OCI-LY3 (cell line): ENCODE data around the gene KLHL21.

Experiments
- H2AFZ ChIP-seq: fragments of 200-600, 300-600 bp; shearing (Covaris generic); 2 replicates; pipeline ENCODE4 v1.6.0; 2014; ENCODE audit warnings: antibody characterized with exemption, low read depth, low read length
- H3K27ac ChIP-seq: fragments of 200-600, 300-600 bp; sonication (generic); 2 replicates; pipeline ENCODE4 v1.5.1; 2014; ENCODE audit warnings: mild to moderate bottlenecking, low read length, moderate library complexity, mixed read lengths
- H3K27me3 ChIP-seq: fragments of 200-600, 300-600 bp; sonication (generic); 2 replicates; pipeline ENCODE4 v1.6.1; 2014; ENCODE audit warnings: low read depth, low read length, mixed read lengths
- H3K36me3 ChIP-seq: fragments of 200-600, 300-600 bp; sonication (generic); replicated peaks from 2 replicates; pipeline ENCODE3; 2014; ENCODE audit warnings: low read depth, low read length, mixed read lengths
- H3K4me1 ChIP-seq: fragments of 300-600, 200-600 bp; sonication (generic); 2 replicates; pipeline ENCODE4 v1.6.1; 2014; ENCODE audit warnings: low read length, mixed read lengths
- H3K4me2 ChIP-seq: fragments of 200-600, 300-600 bp; sonication (generic); 2 replicates; pipeline ENCODE4 v1.6.1; 2014; ENCODE audit warnings: low read length, mixed read lengths
- H3K4me3 ChIP-seq: fragments of 300-600, 200-600 bp; sonication (generic); 2 replicates; pipeline ENCODE4 v1.5.1; 2014; ENCODE audit warnings: antibody characterized with exemption, mild to moderate bottlenecking, low read length, moderate library complexity
- H3K79me2 ChIP-seq: fragments of 300-600, 200-600 bp; shearing (Covaris generic); 2 replicates; pipeline ENCODE4 v1.6.1; 2014; ENCODE audit warnings: mild to moderate bottlenecking, low read length, mixed read lengths
- H3K9ac ChIP-seq: fragments of 300-600, 200-600 bp; shearing (Covaris generic); 2 replicates; pipeline ENCODE4 v1.6.0; 2014; ENCODE audit warnings: mild to moderate bottlenecking, low read length, moderate library complexity
- H3K9me3 ChIP-seq: fragments of 200-600, 300-600 bp; shearing (Covaris generic); 2 replicates; pipeline ENCODE4 v1.6.1; 2014; ENCODE audit warnings: low read length, mixed read lengths; ENCODE audit not compliant: insufficient read depth
- H4K20me1 ChIP-seq: fragments of 200-600, 300-600 bp; sonication (generic); 2 replicates; pipeline ENCODE4 v1.6.1; 2016; ENCODE audit warnings: low read length, mixed read lengths; ENCODE audit not compliant: insufficient read depth
- EZH2phosphoT487 ChIP-seq: fragments of 200-600 bp; shearing (Covaris generic); IDR thresholded peaks from 2 replicates; pipeline ENCODE4 v1.6.1; 2018; ENCODE audit warnings: antibody characterized with exemption, mixed run types, low read depth
- TF ChIP-seq, protein P1 (sequence below): fragments of 200-600, 300-600 bp; sonication (generic); IDR thresholded peaks from 2 replicates; pipeline ENCODE4 v1.5.1; 2014; ENCODE audit warnings: antibody characterized with exemption, low read length, low read depth

Gene KLHL21, protein sequence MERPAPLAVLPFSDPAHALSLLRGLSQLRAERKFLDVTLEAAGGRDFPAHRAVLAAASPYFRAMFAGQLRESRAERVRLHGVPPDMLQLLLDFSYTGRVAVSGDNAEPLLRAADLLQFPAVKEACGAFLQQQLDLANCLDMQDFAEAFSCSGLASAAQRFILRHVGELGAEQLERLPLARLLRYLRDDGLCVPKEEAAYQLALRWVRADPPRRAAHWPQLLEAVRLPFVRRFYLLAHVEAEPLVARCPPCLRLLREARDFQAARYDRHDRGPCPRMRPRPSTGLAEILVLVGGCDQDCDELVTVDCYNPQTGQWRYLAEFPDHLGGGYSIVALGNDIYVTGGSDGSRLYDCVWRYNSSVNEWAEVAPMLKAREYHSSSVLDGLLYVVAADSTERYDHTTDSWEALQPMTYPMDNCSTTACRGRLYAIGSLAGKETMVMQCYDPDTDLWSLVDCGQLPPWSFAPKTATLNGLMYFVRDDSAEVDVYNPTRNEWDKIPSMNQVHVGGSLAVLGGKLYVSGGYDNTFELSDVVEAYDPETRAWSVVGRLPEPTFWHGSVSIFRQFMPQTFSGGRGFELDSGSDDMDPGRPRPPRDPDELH

DNA sequence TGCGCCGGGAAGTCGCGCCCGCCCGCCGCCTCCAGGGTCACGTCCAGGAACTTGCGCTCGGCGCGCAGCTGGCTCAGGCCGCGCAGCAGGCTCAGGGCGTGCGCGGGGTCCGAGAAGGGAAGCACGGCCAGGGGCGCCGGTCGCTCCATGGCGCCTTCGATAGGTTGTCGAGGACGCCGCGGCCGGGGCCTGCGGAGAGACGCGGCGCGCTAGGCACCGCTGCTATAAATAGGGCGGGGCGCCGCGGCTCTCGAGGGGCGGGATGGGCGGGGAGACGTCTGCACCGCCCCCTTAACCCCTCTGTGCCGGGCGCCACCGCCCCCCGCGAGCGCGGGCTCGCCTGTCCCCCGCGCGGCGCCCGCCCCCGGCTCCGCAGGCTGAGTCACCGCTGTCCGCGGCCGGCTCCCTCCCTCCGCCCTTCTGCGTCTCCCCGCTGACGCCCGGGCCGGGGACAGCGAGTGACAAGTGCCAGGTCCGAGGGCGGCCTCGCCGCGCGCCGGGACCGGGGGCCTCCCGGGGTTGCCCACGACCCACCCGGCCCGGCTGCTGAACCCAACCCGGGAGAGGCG lies at the start of gene KLHL21:
Gene KLHL21, minus strand, starts transcription at position 201 of the 569 bp plus-strand sequence. Its CDS starts 52 bp downstream, at position 149.
- Histone ChIP-seq H2AFZ (peak within 1 kb of the TSS; percentile 91), H3K27me3 (no peaks in the 10 kb centered on the region), H3K79me2 (peaks cover 44% of the 10 kb centered on the region), H3K4me2 (peak within 1 kb of the TSS; percentile 99), H3K9ac (peak within 1 kb of the TSS; percentile 89), H3K27ac (peak within 1 kb of the TSS; percentile 98), H3K36me3 (peaks cover 9% of the 10 kb centered on the region), H3K9me3 (no peaks in the 10 kb centered on the region), H3K4me3 (peak within 1 kb of the TSS; percentile 90), H3K4me1 (peaks cover 25% of the 10 kb centered on the region), H4K20me1 (peaks cover 23% of the 10 kb centered on the region)
- TF ChIP-seq, protein P1, sequence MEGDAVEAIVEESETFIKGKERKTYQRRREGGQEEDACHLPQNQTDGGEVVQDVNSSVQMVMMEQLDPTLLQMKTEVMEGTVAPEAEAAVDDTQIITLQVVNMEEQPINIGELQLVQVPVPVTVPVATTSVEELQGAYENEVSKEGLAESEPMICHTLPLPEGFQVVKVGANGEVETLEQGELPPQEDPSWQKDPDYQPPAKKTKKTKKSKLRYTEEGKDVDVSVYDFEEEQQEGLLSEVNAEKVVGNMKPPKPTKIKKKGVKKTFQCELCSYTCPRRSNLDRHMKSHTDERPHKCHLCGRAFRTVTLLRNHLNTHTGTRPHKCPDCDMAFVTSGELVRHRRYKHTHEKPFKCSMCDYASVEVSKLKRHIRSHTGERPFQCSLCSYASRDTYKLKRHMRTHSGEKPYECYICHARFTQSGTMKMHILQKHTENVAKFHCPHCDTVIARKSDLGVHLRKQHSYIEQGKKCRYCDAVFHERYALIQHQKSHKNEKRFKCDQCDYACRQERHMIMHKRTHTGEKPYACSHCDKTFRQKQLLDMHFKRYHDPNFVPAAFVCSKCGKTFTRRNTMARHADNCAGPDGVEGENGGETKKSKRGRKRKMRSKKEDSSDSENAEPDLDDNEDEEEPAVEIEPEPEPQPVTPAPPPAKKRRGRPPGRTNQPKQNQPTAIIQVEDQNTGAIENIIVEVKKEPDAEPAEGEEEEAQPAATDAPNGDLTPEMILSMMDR, result no peak
- TF ChIP-seq EZH2phosphoT487, result no peak

DNA sequence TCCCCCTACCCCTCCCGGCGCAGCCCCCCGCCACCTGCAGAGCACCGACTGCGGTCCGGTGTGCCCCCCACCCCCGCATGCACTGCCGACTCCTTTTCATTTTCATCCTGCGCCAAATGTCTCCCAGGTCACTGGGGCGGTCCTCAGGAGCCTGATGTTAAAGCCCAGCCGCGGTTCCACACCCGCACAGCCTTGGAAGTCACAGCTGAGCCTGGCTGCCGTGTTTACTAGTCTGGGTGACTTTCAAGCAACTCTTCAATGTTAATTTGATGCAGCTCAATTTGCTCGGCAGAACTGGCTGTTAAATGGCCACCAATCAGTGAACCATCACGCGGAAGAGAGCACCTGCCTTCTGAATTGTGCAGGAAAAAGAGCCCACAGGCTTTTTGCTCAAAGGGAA lies 49.2 kb upstream of the KLHL21 start:
- no peak overlapping the region for H2AFZ ChIP-seq
- H3K27ac ChIP-seq, result no peak overlapping the region
- H3K4me3 ChIP-seq, result no peak overlapping the region
- no peaks in the 10 kb centered on the region for H3K9me3 ChIP-seq
- H3K79me2 ChIP-seq, result no peaks in the 10 kb centered on the region
- no peaks in the 10 kb centered on the region for H4K20me1 ChIP-seq
- peaks cover 7% of the 10 kb centered on the region for H3K36me3 ChIP-seq
- TF ChIP-seq, protein P1, result no peak
- no peak for TF ChIP-seq EZH2phosphoT487
- H3K27me3 ChIP-seq, result no peaks in the 10 kb centered on the region
- no peak overlapping the region for H3K4me2 ChIP-seq
- no peaks in the 10 kb centered on the region for H3K4me1 ChIP-seq
- H3K9ac ChIP-seq, result no peak overlapping the region

DNA sequence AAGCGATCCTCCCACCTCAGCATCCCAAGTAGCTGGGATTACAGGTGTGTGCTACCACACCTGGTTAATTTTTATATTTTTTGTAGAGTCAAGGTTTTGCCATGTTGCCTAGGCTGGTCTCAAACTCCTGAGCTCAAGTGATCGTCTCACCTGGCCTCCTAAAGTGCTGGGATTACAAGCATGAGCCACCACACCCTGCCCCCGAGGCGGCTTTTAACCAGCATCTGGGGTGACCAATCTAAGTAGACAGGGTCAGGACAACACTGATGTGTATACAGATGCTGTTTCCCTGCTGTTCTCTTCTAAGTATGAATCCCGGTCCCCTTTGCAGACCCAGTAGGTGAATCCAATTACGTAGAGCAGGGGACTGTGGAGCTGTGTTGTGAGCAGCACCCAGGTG lies 45.9 kb upstream of the KLHL21 start:
- no peak overlapping the region for H3K9ac ChIP-seq
- H3K4me2 ChIP-seq, result no peak overlapping the region
- no peaks in the 10 kb centered on the region for H3K4me1 ChIP-seq
- no peaks in the 10 kb centered on the region for H4K20me1 ChIP-seq
- H3K27ac ChIP-seq, result no peak overlapping the region
- H3K4me3 ChIP-seq, result no peak overlapping the region
- no peaks in the 10 kb centered on the region for H3K27me3 ChIP-seq
- H3K36me3 ChIP-seq, result peaks cover 7% of the 10 kb centered on the region
- H3K79me2 ChIP-seq, result no peaks in the 10 kb centered on the region
- TF ChIP-seq, protein P1, result no peak
- TF ChIP-seq EZH2phosphoT487, result no peak
- no peak overlapping the region for H2AFZ ChIP-seq
- H3K9me3 ChIP-seq, result no peaks in the 10 kb centered on the region

DNA sequence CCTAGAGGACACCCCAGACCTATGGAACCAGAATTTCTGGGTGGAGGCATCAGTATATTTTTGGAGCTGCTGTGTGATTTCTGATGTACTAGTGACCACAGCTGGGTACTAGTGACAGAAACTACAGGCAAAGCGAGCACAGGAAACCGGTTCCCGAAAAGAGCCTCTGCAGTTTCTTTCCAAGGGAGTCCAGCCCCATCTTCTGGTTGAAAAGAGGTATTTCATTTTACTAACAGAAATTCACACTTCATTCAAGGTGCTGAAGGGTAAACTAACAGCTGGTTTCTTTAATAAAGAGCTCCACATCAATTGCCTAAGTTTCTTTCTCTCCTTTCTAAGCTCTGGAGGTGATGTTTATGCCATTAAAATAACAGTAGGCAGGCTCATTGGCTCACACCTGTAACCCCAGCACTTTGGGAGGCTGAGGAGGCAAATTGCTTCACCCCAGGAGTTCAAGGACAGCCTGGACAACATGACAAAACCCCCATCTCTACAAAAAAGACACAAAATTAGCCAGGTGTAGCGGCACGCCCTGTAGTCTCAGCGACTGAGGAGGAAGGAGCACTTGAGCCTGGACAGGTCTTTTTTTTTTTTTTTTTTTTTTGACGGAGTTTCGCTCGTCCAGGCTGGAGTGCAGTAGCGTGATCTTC lies 44.0 kb upstream of the KLHL21 start:
- Histone ChIP-seq H3K79me2 (no peaks in the 10 kb centered on the region), H3K36me3 (no peaks in the 10 kb centered on the region), H3K4me1 (no peaks in the 10 kb centered on the region), H3K4me2 (no peak overlapping the region), H3K9ac (no peak overlapping the region), H3K27me3 (no peaks in the 10 kb centered on the region), H3K27ac (no peak overlapping the region), H3K9me3 (no peaks in the 10 kb centered on the region), H4K20me1 (no peaks in the 10 kb centered on the region), H2AFZ (no peak overlapping the region), H3K4me3 (no peak overlapping the region)
- no peak for TF ChIP-seq EZH2phosphoT487
- TF ChIP-seq, protein P1, result peak; percentile 53
